ENCODE data around the gene MIA2.

GRCh38 chr14:39272918-39273317 lies 39.2 kb downstream of the MIA2 start:
- TF ChIP-seq CTCF (IDR thresholded peaks at IDR 0.05), result no peak
- no peak for TF ChIP-seq POLR2A (IDR thresholded peaks at IDR 0.05)

Data from right lobe of liver (tissue), 4 donors.